Measurements from ENCODE around the gene SIGLEC7.

SIGLEC7 gene

GRCh38 chr19:51116736-51117286, 25.3 kb upstream of the SIGLEC7 start:
- in situ Hi-C loops (cut with HindIII; ENCODE audit: low sequenced_read_pairs) = no loop called here

GRCh38 chr19:51119101-51119500, 23.0 kb upstream of the SIGLEC7 start:
- in situ Hi-C loops (cut with HindIII; ENCODE audit: low sequenced_read_pairs) = no loop called here

GRCh38 chr19:51119611-51120010, 22.5 kb upstream of the SIGLEC7 start:
- in situ Hi-C loops (cut with HindIII; ENCODE audit: low sequenced_read_pairs) = no loop called here

GRCh38 chr19:51120160-51120559, 21.9 kb upstream of the SIGLEC7 start:
- in situ Hi-C loops (cut with HindIII; ENCODE audit: low sequenced_read_pairs) = no loop called here

GRCh38 chr19:51121257-51121656, 20.8 kb upstream of the SIGLEC7 start:
- in situ Hi-C loops (cut with HindIII; ENCODE audit: low sequenced_read_pairs) = no loop called here

- in situ Hi-C loops (cut with HindIII; ENCODE audit: low sequenced_read_pairs) = no loop called here
These were observed 19.8 kb upstream of the SIGLEC7 start for GRCh38 chr19:51122112-51122981.

- in situ Hi-C loops (cut with HindIII; ENCODE audit: low sequenced_read_pairs) = no loop called here
These were observed 18.7 kb upstream of the SIGLEC7 start for GRCh38 chr19:51123381-51123800.

GRCh38 chr19:51123802-51124201, 18.3 kb upstream of the SIGLEC7 start:
- in situ Hi-C loops (cut with HindIII; ENCODE audit: low sequenced_read_pairs) = no loop called here

- in situ Hi-C loops (cut with HindIII; ENCODE audit: low sequenced_read_pairs) = no loop called here
These were observed 17.9 kb upstream of the SIGLEC7 start for GRCh38 chr19:51124216-51124615.

- in situ Hi-C loops (cut with HindIII; ENCODE audit: low sequenced_read_pairs) = no loop called here
These were observed 17.4 kb upstream of the SIGLEC7 start, which contains the start of gene SIGLEC9 for GRCh38 chr19:51124729-51125128. Gene SIGLEC9 (plus strand): TSS chr19:51124906. CDS start chr19:51124975, 69 bp downstream.

GRCh38 chr19:51125421-51126075, 16.6 kb upstream of the SIGLEC7 start:
- in situ Hi-C loops (cut with HindIII; ENCODE audit: low sequenced_read_pairs) = no loop called here

GRCh38 chr19:51127032-51127431, 15.1 kb upstream of the SIGLEC7 start:
- in situ Hi-C loops (cut with HindIII; ENCODE audit: low sequenced_read_pairs) = no loop called here

GRCh38 chr19:51127755-51128154, 14.3 kb upstream of the SIGLEC7 start:
- in situ Hi-C loops (cut with HindIII; ENCODE audit: low sequenced_read_pairs) = no loop called here

GRCh38 chr19:51128227-51128626, 13.9 kb upstream of the SIGLEC7 start:
- in situ Hi-C loops (cut with HindIII; ENCODE audit: low sequenced_read_pairs) = no loop called here

- in situ Hi-C loops (cut with HindIII; ENCODE audit: low sequenced_read_pairs) = no loop called here
These were observed 12.4 kb upstream of the SIGLEC7 start for GRCh38 chr19:51129716-51130115.

- in situ Hi-C loops (cut with HindIII; ENCODE audit: low sequenced_read_pairs) = no loop called here
These were observed 10.1 kb upstream of the SIGLEC7 start for GRCh38 chr19:51131780-51132680.

GRCh38 chr19:51135004-51135403, 7.1 kb upstream of the SIGLEC7 start:
- in situ Hi-C loops (cut with HindIII; ENCODE audit: low sequenced_read_pairs) = no loop called here

GRCh38 chr19:51135986-51136762, 5.9 kb upstream of the SIGLEC7 start:
- in situ Hi-C loops (cut with HindIII; ENCODE audit: low sequenced_read_pairs) = no loop called here

GRCh38 chr19:51136851-51137551, 5.1 kb upstream of the SIGLEC7 start:
- in situ Hi-C loops (cut with HindIII; ENCODE audit: low sequenced_read_pairs) = no loop called here
